ENCODE results near the gene PRKN.

DNA sequence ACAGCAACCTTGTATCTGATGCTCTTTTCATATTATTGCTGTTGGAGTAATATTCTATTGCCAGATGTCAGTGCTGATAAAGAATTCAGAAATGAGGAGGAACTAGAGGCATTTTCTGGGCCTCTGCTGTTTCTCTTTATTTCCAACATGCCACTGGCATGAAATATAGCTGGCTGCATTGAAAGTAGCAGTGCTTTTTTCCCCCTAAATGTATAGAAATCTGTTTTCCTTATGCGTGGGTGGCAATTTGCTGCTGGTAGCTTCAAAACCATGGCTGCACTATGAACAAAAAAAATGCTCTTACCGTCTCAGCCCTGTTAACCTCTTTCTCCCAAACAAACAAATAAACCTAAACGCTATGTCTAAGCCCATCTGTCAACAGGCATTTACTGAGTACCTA lies 1011.4 kb downstream of the PRKN start:
- TF ChIP-seq, protein P1, sequence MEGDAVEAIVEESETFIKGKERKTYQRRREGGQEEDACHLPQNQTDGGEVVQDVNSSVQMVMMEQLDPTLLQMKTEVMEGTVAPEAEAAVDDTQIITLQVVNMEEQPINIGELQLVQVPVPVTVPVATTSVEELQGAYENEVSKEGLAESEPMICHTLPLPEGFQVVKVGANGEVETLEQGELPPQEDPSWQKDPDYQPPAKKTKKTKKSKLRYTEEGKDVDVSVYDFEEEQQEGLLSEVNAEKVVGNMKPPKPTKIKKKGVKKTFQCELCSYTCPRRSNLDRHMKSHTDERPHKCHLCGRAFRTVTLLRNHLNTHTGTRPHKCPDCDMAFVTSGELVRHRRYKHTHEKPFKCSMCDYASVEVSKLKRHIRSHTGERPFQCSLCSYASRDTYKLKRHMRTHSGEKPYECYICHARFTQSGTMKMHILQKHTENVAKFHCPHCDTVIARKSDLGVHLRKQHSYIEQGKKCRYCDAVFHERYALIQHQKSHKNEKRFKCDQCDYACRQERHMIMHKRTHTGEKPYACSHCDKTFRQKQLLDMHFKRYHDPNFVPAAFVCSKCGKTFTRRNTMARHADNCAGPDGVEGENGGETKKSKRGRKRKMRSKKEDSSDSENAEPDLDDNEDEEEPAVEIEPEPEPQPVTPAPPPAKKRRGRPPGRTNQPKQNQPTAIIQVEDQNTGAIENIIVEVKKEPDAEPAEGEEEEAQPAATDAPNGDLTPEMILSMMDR (IDR thresholded peaks at IDR 0.05): no peak
- no peak for TF ChIP-seq POLR2A (IDR thresholded peaks at IDR 0.05)
